Measurements from ENCODE around the gene RNF215. TPM values are rescaled to one million over a fixed set of nuclear protein-coding genes. Genes with fewer than 3 reads are reported as not detected.

The RNF215 gene
- total RNA-seq, 4 donors from 2014 or later: 6.6 to 18.5 (median 15.0) TPM

DNA sequence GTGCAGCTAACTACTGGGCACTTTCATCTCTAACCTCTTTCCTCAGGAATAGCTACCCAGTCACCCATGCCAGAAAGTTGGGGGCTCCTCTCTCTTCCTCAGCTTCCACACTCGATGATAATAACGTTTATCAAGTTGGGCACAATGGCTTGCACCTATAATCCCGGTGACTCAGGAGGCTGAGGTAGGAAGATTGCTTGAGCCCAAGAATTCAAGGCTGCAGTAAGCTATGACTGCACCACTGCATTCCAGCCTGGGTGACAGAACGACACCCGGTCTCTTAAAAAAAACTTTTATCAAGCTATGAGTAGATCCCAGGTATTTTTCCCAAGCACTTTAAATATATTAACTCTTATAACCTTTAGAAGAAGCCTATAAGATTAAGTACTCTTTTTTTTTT, 32.6 kb downstream of the RNF215 start:
- TF ChIP-seq EP300 (IDR thresholded peaks at IDR 0.05): no peak
- TF ChIP-seq, protein P1, sequence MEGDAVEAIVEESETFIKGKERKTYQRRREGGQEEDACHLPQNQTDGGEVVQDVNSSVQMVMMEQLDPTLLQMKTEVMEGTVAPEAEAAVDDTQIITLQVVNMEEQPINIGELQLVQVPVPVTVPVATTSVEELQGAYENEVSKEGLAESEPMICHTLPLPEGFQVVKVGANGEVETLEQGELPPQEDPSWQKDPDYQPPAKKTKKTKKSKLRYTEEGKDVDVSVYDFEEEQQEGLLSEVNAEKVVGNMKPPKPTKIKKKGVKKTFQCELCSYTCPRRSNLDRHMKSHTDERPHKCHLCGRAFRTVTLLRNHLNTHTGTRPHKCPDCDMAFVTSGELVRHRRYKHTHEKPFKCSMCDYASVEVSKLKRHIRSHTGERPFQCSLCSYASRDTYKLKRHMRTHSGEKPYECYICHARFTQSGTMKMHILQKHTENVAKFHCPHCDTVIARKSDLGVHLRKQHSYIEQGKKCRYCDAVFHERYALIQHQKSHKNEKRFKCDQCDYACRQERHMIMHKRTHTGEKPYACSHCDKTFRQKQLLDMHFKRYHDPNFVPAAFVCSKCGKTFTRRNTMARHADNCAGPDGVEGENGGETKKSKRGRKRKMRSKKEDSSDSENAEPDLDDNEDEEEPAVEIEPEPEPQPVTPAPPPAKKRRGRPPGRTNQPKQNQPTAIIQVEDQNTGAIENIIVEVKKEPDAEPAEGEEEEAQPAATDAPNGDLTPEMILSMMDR (IDR thresholded peaks at IDR 0.05): no peak
- no peak for TF ChIP-seq POLR2AphosphoS5 (IDR thresholded peaks at IDR 0.05)
- TF ChIP-seq POLR2A (IDR thresholded peaks at IDR 0.05; ENCODE audit: low read depth): no peak
- Histone ChIP-seq H3K4me1 (peaks cover 33 to 67% (median 63%) of the 10 kb centered on the region in 4 donors), H3K27ac (replicated peaks in 1 of 4) (no peak overlapping the region), H3K4me3 (peak overlapping the region in 1 of 4 donors; percentile 81), H3K9me3 (no peaks in the 10 kb centered on the region), H3K27me3 (no peaks in the 10 kb centered on the region), H3K36me3 (peaks cover 30 to 43% (median 33%) of the 10 kb centered on the region in 4 donors)
- no peak for DNase-seq (ENCODE audit: extremely low spot score)
- 77% methylated on average over 5 of the region's 5 CpGs for WGBS
- intact Hi-C loops (cut with DNase I): no loop called here

DNA sequence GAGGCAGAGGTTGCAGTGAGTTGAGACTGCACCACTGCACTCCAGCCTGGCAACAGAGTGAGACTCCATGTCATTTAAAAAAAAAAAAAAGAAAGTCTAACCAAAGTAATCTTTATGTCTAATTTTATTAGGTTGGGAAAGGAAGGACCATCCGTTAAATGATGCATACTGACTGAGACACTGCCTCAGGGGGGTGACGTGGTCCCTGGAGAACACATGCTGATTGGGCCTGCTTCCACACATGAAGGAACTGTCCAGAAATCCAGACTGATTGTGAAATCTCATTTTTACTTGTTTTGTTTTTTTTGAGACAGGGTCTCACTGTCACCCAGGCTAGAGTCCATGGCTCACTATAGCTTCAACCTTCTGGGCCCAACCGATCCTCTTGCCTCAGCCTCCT, 36.0 kb downstream of the RNF215 start:
- Histone ChIP-seq H3K4me1 (peaks cover 28 to 82% (median 71%) of the 10 kb centered on the region in 4 donors), H3K27me3 (no peaks in the 10 kb centered on the region), H3K9me3 (no peaks in the 10 kb centered on the region), H3K36me3 (peaks cover 53 to 77% (median 67%) of the 10 kb centered on the region in 4 donors), H3K4me3 (no peak overlapping the region), H3K27ac (replicated peaks in 1 of 4) (no peak overlapping the region)
- TF ChIP-seq POLR2AphosphoS5 (IDR thresholded peaks at IDR 0.05) (no peak), EP300 (IDR thresholded peaks at IDR 0.05) (no peak)
- DNase-seq (ENCODE audit: extremely low spot score): no peak
- WGBS: 86% methylated on average over 3 of the region's 3 CpGs
- intact Hi-C loops (cut with DNase I): no loop called here

DNA sequence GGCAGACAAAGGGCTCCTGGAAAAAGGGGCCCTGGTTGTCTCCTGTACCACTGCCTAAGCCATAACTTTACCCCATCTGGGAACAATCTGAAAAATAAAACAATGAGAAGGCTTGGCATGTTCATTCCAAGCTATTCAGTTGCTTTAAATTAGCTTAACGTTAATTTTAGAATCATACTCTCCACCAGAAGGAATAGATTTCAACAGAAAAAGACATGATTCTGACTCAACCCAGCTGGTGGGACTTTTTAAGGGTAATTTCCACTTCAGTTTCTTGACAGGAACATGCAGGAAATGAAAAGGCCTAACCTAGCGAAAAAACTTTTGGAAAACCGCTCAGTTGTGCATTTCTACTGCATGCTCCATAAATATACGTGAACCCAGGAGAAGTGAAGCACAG, 38.4 kb downstream of the RNF215 start:
- intact Hi-C loops (cut with DNase I): no loop called here
- Histone ChIP-seq H3K9me3 (no peaks in the 10 kb centered on the region), H3K27me3 (no peaks in the 10 kb centered on the region), H3K4me1 (peaks cover 6 to 58% (median 48%) of the 10 kb centered on the region in 4 donors), H3K4me3 (no peak overlapping the region), H3K36me3 (peaks cover 78 to 97% (median 91%) of the 10 kb centered on the region in 4 donors), H3K27ac (replicated peaks in 1 of 4) (peak overlapping the region in 1 of 4 donors; percentile 1)
- 75% methylated on average over 4 of the region's 4 CpGs for WGBS
- no peak for DNase-seq (ENCODE audit: extremely low spot score)
- TF ChIP-seq, protein P1 (IDR thresholded peaks at IDR 0.05): no peak
- no peak for TF ChIP-seq EP300 (IDR thresholded peaks at IDR 0.05)
- no peak for TF ChIP-seq POLR2AphosphoS5 (IDR thresholded peaks at IDR 0.05)
- no peak for TF ChIP-seq POLR2A (IDR thresholded peaks at IDR 0.05; ENCODE audit: low read depth)

DNA sequence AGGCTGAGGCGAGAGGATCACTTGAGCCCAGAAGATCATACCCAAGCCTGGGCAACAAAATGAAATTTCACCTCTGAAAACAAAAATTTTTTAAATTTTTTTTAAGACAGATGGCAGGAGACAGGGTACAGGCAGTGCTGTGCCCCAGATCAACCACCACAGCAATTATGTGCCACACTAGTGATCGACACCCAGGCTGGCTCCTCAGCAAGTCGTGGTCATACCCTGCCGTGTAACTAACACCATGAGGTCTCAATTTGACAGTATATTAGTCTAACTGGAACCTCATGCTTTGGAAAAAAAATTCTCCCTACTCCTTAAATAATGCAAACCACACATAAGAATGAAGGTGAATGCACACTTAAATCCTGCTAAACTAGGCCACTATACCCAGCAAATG, 38.8 kb downstream of the RNF215 start:
- Histone ChIP-seq H3K36me3 (peaks cover 82 to 98% (median 95%) of the 10 kb centered on the region in 4 donors), H3K4me1 (peaks cover 3 to 54% (median 46%) of the 10 kb centered on the region in 4 donors), H3K27me3 (no peaks in the 10 kb centered on the region), H3K4me3 (no peak overlapping the region), H3K9me3 (no peaks in the 10 kb centered on the region), H3K27ac (replicated peaks in 1 of 4) (peak overlapping the region in 1 of 4 donors; percentile 1)
- intact Hi-C loops (cut with DNase I): no loop called here
- WGBS: 78% methylated on average over 4 of the region's 4 CpGs
- TF ChIP-seq EP300 (IDR thresholded peaks at IDR 0.05): no peak
- TF ChIP-seq, protein P1 (IDR thresholded peaks at IDR 0.05): no peak
- no peak for TF ChIP-seq POLR2A (IDR thresholded peaks at IDR 0.05; ENCODE audit: low read depth)
- TF ChIP-seq POLR2AphosphoS5 (IDR thresholded peaks at IDR 0.05): no peak
- no peak for DNase-seq (ENCODE audit: extremely low spot score)

DNA sequence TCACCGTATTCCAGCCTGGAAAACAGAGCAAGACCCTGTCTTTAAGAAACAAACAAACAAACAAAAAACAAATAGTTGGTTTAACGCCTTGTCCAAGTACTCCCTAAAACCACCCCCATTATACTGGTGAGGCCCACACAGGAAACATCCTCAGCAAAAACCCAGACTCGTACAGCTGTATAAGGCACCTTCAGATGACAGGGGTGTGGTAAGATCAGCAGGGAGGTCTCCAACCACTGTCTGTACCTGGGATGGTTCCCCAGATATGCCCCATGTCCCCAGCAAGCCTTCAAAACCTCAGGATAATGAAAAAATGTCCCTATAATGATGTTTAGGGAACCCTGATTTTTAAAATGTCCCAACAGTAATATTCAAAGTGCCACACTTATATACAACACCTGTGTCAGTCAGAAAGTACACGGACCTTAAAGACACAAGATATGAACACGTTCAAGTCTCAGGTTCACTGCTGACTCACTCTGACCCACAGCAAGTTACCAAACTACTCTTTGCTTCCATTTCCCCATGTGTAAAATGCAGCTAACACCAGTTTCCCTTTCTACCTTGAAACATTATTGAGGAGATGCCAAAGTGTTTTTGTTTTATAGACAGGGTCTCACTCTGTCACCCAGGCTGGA, 39.8 kb downstream of the RNF215 start:
- Histone ChIP-seq H3K27me3 (no peaks in the 10 kb centered on the region), H3K36me3 (peaks cover 87 to 100% (median 99%) of the 10 kb centered on the region in 4 donors), H3K27ac (replicated peaks in 1 of 4) (no peak overlapping the region), H3K4me3 (no peak overlapping the region), H3K9me3 (no peaks in the 10 kb centered on the region), H3K4me1 (peaks cover 4 to 45% (median 39%) of the 10 kb centered on the region in 4 donors)
- no peak for DNase-seq (ENCODE audit: extremely low spot score)
- WGBS: 73% methylated on average over 5 of the region's 5 CpGs
- intact Hi-C loops (cut with DNase I): no loop called here
- TF ChIP-seq, protein P1 (IDR thresholded peaks at IDR 0.05): no peak
- TF ChIP-seq EP300 (IDR thresholded peaks at IDR 0.05): no peak
- no peak for TF ChIP-seq POLR2A (IDR thresholded peaks at IDR 0.05; ENCODE audit: low read depth)
- no peak for TF ChIP-seq POLR2AphosphoS5 (IDR thresholded peaks at IDR 0.05)

Measured in esophagus muscularis mucosa (tissue), 4 donors.